Activated T-helper 9 cell treated with anti-CD3 and anti-CD28 coated beads, Interleukin-2, amount 50 U/mL, for 16 hours (primary cell): Measurements from ENCODE around the gene RLN1.
"Not testable (repeated sequence)": the region's sequence is repeated elsewhere in the genome, so short reads cannot be mapped to it uniquely, and the experiment has no call there.

Experiments used
- DNase-seq: peaks from one replicate; pipeline ENCODE4 v3.0.0-alpha.2; 2020; ENCODE audit warnings: low read depth

RLN1 gene

GRCh38 chr9:5338992-5339981 lies at the start of gene RLN1:
RLN1 (minus strand) TSS chr9:5339876; CDS start chr9:5339746, 130 bp downstream.
- not testable (repeated sequence) for DNase-seq

DNA sequence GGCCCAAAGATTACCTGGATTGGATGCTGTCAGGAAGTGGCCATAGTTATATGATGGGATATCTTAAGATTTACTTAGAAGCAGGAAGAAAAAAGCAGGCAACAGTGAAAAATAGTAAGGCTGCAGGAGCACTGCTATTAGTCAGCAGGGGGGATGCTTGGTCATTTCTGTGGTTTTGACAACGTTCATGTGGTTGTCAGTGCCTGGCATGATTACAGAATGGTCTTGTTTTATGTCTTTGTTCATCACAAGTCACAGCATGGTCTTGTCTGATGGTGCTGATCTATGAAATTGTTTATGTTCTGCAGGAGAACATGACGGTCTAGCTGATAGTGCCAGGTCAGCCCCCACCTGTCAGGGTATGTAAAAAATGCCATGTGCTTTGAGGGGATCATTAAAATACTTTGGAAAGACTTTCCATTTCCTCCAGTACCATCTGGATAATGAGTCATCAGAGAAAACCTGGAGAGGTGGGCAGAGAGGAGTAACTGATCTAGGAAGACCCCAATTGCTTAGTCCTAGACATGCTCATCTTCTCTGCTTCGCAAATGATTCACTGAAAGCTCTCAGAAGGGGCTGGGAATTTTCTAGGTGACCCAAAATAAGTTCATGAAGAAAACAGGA lies 49.5 kb upstream of the RLN1 start:
- no peak for DNase-seq

GRCh38 chr9:5388026-5388819 lies 48.5 kb upstream of the RLN1 start:
- no peak for DNase-seq

- no peak for DNase-seq
These were observed 44.8 kb upstream of the RLN1 start for GRCh38 chr9:5384436-5384835.

GRCh38 chr9:5382479-5382878 lies 42.8 kb upstream of the RLN1 start:
- DNase-seq: no peak

DNA sequence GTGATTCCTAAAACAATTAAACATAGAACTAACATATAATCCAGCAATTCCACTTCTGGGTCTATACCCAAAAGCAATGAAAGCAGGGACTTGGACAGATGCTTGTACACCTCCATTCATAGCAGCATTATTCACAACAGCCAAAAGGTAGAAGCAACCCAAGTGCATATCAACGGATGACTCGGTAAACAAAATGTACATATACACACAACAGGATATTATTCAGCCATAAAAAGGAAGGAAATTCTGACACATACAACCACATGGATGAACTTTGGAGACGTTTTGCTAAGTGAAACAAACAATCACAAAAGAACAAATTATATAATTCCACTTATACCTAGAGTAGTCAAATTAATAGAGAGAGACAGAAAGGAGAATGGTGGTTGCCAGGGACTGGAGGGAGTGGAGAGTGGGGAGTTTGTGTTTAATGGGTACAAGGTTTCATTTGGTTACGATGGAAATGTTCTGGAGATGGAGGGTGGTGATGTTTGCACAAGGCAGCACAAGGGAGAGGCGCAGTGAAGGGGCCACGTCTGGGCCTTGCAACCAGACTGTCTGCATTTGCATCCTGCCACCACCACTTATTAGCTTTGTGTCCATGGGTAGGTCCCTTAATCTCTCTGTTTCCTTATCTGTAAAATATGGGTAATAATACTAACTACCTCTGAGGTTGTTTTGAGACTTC lies 36.3 kb upstream of the RLN1 start:
- DNase-seq: no peak

DNA sequence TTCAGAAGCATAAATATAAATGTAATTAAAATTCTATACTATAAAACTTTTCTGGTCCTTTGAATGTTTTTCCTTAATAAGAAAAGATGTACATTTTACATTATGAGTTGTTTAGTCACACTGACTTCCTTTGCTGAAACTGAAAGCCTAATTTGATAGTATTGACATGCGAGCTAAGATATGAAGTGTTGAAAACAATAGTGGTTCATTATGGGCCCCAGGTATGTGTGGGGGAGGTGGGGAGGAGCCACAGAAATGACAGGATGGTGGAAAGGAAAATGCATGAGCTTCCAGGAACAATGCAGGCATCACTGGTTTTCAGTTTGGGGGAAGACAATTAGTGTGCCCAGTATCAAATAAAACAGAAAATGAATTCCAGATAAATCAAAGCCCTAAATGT lies 35.4 kb upstream of the RLN1 start:
- no peak for DNase-seq

DNA sequence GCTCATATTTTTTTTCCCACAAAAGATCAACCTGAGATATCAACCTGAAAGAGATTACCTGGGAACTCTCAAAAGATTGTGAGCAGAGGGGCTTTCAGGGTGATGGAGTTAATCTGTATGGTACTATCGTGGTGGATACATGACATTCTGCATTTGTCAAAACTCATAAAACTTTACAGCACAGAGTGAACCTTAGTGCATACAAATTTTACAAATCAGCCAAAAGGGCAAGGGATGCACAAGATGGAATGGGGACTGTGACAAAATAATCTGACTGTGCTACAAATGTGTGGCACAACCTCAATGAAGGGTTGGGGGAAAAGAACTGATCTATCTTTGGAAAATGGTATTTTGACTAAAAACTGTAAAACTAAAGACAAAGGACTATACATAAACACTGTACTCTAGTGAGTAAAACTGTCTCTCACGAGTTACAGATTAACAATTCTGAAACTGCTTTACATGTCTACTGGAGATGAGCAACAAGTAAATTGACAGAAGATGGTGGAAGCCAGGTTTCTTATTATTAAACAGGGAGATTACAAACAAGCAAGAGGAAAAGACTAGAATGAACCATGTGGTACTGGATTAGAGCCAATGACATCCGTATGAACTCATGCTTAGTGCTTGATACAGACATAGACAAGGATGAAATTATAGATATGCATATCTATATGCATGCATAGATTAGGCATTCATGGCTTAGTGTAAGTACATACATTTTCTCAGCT lies 24.8 kb upstream of the RLN1 start:
- no peak for DNase-seq

DNA sequence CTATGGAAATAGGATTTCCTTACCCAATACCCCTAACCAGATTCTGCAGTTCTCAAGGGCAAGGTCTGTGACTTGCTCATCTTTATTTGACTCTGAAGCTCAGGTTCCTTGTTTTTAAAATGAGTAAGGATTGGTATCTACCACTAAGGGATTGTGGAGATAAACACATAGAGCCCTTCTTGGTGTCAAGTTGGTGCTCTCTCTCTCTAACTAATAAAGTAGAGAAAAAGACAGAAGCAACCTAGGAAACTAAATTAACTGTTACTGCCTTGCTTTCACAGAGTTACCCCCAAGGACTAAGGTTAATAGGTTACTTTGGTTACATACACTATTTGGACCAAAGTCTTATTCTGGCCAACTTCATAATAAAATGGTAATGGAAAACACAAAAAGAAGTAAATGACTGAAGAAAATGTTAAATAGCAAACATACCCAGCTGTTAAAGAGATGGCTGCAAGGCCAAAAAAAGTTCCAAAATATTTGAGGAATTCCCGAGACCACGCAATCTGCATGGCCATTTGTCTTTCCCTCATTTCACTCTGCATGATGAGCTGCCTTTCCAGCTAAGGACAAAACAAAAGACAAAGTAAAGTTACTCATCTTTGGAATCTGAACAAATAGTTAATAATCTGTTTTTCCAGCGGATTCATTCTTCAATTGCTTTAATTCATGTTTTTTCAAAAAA lies 21.8 kb upstream of the RLN1 start:
- no peak for DNase-seq

DNA sequence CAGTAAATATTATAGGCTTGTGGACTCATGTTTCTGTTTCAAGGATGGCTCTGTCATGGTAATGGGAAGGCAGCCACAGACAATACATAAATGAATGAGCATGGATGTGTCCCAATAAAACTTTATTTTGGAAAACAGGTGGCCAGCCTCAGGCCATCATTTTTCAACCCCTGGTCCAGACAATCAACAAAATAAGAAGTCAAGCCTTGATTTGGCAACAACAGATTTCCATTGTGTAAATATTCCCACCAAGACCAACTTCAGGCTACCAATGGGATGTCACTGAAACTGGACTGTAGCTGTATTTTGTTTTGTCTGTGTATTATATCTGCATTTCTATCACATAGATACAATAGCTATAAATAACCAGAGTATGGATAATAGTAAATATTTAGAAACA lies 20.7 kb upstream of the RLN1 start:
- DNase-seq: no peak

DNA sequence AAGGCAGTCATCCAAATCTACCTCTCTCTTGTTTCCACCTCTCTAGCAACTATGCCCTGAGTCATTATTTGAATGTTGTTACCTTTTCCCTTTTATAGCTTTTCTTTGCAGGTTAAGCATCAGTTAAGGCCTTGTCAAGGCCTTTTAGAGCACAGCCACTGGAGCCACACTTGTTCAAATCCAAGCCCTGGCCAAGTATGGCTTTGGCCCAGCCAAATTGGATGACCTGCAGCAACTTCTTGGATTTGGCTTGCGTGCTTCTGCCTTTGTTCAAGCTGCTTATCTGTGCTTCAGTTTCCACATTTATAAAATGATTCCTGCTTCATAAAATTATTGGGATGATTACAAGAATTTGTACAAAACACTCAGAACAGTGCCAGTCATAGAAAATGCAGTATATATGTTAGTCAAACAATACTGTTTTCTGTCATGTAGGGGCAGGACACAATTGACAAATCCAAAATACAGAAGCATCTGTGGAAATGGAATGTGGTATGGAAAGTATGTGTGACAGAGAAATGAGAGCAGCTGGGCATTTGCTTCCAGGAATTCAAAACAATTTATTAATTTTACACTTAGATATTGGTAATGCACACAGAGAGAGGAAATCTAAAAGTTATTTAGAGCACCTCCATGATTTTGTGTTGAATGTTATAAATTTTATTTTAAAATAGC lies 17.9 kb upstream of the RLN1 start:
- no peak for DNase-seq

GRCh38 chr9:5355817-5356216 lies 16.1 kb upstream of the RLN1 start:
- DNase-seq: no peak

DNA sequence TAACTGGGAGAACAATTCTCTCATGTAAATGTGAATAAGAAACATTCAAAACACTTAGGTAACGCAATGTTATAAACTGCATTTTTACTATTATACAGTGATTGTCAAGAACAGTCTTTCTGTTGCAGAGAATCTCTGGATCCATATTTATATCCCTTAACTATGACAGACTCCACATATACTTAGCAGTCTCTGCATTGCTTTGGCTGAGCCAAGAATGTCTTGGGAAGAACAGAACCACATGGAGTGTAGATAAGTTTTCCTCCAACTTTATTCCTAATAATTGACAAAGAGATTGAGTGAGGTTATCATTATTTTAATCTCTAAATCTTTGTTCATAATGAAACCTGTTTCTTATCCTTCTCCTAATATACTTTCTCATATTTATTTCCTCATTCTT lies 15.6 kb upstream of the RLN1 start:
- DNase-seq: no peak

GRCh38 chr9:5354184-5354583 lies 14.5 kb upstream of the RLN1 start:
- DNase-seq: no peak

DNA sequence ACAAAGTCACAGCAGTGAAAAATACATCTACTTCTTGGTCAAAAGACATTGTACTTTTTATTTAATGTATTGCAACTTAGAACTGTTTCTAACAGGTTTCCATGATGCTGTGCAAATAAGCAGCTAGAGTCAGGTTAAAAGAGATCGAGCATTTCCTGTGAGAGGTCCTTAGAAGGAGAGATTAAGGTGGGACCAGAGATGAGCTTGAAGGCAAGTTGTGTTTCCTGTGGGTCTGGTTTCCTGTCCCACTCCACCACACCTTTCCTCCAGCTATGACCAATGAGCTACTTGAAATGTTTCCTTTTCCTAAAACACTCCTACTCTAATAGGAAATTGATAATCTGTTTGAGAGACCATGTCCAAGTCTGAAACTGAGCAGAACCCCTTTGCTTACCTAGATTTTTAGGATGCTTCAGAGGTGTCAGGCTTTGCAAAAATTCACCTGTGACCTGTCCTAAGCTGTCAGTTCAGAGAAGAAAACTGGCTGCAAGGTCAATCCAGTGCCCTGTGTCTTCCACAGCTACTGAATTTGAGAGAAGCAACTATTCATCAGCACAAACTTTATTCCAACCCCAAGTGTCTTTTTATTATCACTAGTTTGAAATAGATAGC lies 13.1 kb upstream of the RLN1 start:
- DNase-seq: no peak

- DNase-seq: no peak
These were observed 3.0 kb downstream of the RLN1 start for GRCh38 chr9:5336688-5337087.

GRCh38 chr9:5331276-5331675 lies 8.4 kb downstream of the RLN1 start:
- not testable (repeated sequence) for DNase-seq

GRCh38 chr9:5326893-5327548 lies 12.7 kb downstream of the RLN1 start:
- DNase-seq: no peak

DNA sequence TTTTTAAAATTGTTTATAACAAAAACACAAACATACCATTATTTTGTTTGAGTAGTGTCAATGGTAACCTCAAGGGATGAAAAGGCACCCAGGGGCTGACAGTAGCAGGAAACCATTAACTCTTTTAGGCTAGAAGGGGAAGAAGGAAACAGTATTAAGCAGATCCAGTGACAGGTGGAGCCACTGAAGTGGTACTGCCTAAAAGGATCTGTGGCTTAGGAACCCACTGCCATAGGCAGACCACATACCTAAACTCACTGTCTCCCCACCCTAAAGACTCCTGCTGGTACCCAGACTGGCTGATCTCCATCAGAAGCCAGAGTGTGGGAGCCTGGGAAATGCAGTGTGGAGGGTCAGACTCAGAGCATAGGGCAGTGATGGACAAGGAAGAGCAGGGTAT lies 13.5 kb downstream of the RLN1 start:
- no peak for DNase-seq
